Liver (tissue), 9 donors: ENCODE data around the gene SUGCT. TPM values are rescaled to one million over a fixed set of nuclear protein-coding genes. Genes with fewer than 3 reads are reported as not detected.

Experiments used
- DNase-seq: peaks from one replicate; pipeline ENCODE4 v3.0.0-alpha.2; 2017; ENCODE audit warnings: low spot score
- H3K27ac ChIP-seq, 2 donors: one replicate each; pipeline ENCODE4 v1.7.0; 2013; ENCODE audit warnings: inconsistent platforms in 2 of 2, low read length in 2 of 2, control low read depth in 1 of 2, low read depth in 1 of 2, mild to moderate bottlenecking in 1 of 2
- H3K27me3 ChIP-seq, 4 donors: one replicate each; pipeline versions ENCODE4 v1.6.1 to v1.7.0; 2013; ENCODE audit warnings: low read length in 3 of 4, inconsistent platforms in 1 of 4, mild to moderate bottlenecking in 1 of 4, moderate library complexity in 1 of 4; ENCODE audit not compliant: control insufficient read depth in 4 of 4, insufficient read depth in 4 of 4
- H3K36me3 ChIP-seq, 4 donors: one replicate each; pipeline versions ENCODE4 v1.6.1 to v1.7.0; 2013; ENCODE audit warnings: low read length in 3 of 4, mild to moderate bottlenecking in 3 of 4, low read depth in 1 of 4, moderate library complexity in 1 of 4; ENCODE audit not compliant: control insufficient read depth in 4 of 4, insufficient read depth in 3 of 4
- H3K4me1 ChIP-seq, 4 donors: one replicate each; pipeline versions ENCODE4 v1.6.1 to v1.7.0; 2013; ENCODE audit warnings: low read length in 3 of 4, mild to moderate bottlenecking in 3 of 4, moderate library complexity in 1 of 4; ENCODE audit not compliant: control insufficient read depth in 4 of 4, insufficient read depth in 4 of 4
- H3K4me3 ChIP-seq, 3 donors: one replicate each; pipeline versions ENCODE4 v1.6.1 to v1.7.0; 2013; ENCODE audit warnings: low read length in 3 of 3, control low read depth in 1 of 3, low read depth in 1 of 3, mild to moderate bottlenecking in 1 of 3
- H3K9ac ChIP-seq, 2 donors: one replicate each; pipeline ENCODE4 v1.7.0; 2013; ENCODE audit warnings: low read length in 2 of 2, mild to moderate bottlenecking in 2 of 2, moderate library complexity in 2 of 2, control low read depth in 1 of 2, low read depth in 1 of 2
- H3K9me3 ChIP-seq, 4 donors: one replicate each; pipeline versions ENCODE4 v1.6.1 to v1.7.0; 2013; ENCODE audit warnings: low read length in 3 of 4; ENCODE audit not compliant: control insufficient read depth in 4 of 4
- EGR1 ChIP-seq, 2 donors: IDR thresholded peaks; 2 replicates each; pipeline ENCODE4 v1.6.1; 2016 to 2018; ENCODE audit warnings: antibody characterized with exemption in 2 of 2, low read depth in 2 of 2
- FOXA1 ChIP-seq: IDR thresholded peaks from 2 replicates; pipeline ENCODE4 v1.6.1; 2016; ENCODE audit warnings: antibody characterized with exemption
- FOXA2 ChIP-seq: IDR thresholded peaks from 2 replicates; pipeline ENCODE4 v1.6.1; 2016; ENCODE audit warnings: antibody characterized with exemption
- GABPA ChIP-seq, 2 donors: IDR thresholded peaks in 1 of 2; conservative IDR thresholded peaks in 1 of 2; 2 replicates each; pipeline ENCODE4 v1.6.1; 2016; ENCODE audit warnings: antibody characterized with exemption in 2 of 2, mild to moderate bottlenecking in 1 of 2, moderate library complexity in 1 of 2
- HNF4A ChIP-seq, 2 donors: conservative IDR thresholded peaks; 2 replicates each; pipeline ENCODE4 v1.6.1; 2016; ENCODE audit warnings: antibody characterized with exemption in 2 of 2, mild to moderate bottlenecking in 2 of 2
- HNF4G ChIP-seq: IDR thresholded peaks from 2 replicates; pipeline ENCODE4 v1.6.1; 2016; ENCODE audit warnings: antibody characterized with exemption
- JUND ChIP-seq, 2 donors: IDR thresholded peaks; 2 replicates each; pipeline ENCODE4 v1.6.1; 2016; ENCODE audit warnings: antibody characterized with exemption in 2 of 2
- MAX ChIP-seq: IDR thresholded peaks from 2 replicates; pipeline ENCODE4 v1.6.1; 2016; ENCODE audit warnings: antibody characterized with exemption
- NR2F2 ChIP-seq: IDR thresholded peaks from 2 replicates; pipeline ENCODE4 v1.6.1; 2016; ENCODE audit warnings: antibody characterized with exemption
- RAD21 ChIP-seq, 2 donors: IDR thresholded peaks; 2 replicates each; pipeline ENCODE4 v1.6.1; 2016; ENCODE audit warnings: antibody characterized with exemption in 2 of 2, mild to moderate bottlenecking in 2 of 2
- RXRA ChIP-seq, 2 donors: IDR thresholded peaks; 2 replicates each; pipeline ENCODE4 v1.6.1; 2017 to 2018; ENCODE audit warnings: antibody characterized with exemption in 2 of 2, mild to moderate bottlenecking in 1 of 2
- SP1 ChIP-seq: IDR thresholded peaks from 2 replicates; pipeline ENCODE4 v1.6.1; 2018; ENCODE audit warnings: antibody characterized with exemption, mild to moderate bottlenecking
- TAF1 ChIP-seq: conservative IDR thresholded peaks from 2 replicates; pipeline ENCODE4 v1.6.1; 2016; ENCODE audit warnings: antibody characterized with exemption, mild to moderate bottlenecking
- YY1 ChIP-seq: IDR thresholded peaks from 2 replicates; pipeline ENCODE4 v1.6.1; 2016; ENCODE audit warnings: antibody characterized with exemption, mild to moderate bottlenecking
- WGBS: extraction: QIAGEN DNeasy Blood & Tissue Kit; methylation state at CpG from one replicate; pipeline ENCODE4 v1.1.7; 2013; 5-methylcytosine and 5-hydroxymethylcytosine counted together
- polyA plus RNA-seq, 2 donors: library from polyadenylated mRNA; stranded (reverse) in 1 of 2; unstranded in 1 of 2; fragments of 200-250 nt in 1 of 2; fragments of >200 nt in 1 of 2; fragmentation: Nextera tagmentation in 1 of 2; extraction: Ambion mirVana in 1 of 2; gene quantifications; one replicate each; pipeline versions ENCODE4 v1.2.1 to v1.2.3, GENCODE V29; 2013 to 2015
- total RNA-seq, 2 donors: library from RNA; depleted of rRNA; stranded (reverse); fragments of >200 nt; gene quantifications; one replicate each; pipeline ENCODE4 v1.2.3, GENCODE V29; 2014
- TF ChIP-seq, protein P1 (sequence below): IDR thresholded peaks from 2 replicates; pipeline ENCODE4 v1.6.1; 2016; ENCODE audit warnings: antibody characterized with exemption
- TF ChIP-seq, protein P2 (sequence below): fragments of 150-350 bp; IDR thresholded peaks from 2 replicates; pipeline ENCODE4 v1.5.1; 2017; ENCODE audit warnings: improper control_type of control experiment, low read depth, low read length; ENCODE audit not compliant: missing input control
- TF ChIP-seq, protein P3 (sequence below): IDR thresholded peaks from 2 replicates; pipeline ENCODE4 v1.6.1; 2016; ENCODE audit warnings: antibody characterized with exemption, mild to moderate bottlenecking
- TF ChIP-seq, protein P4 (sequence below): IDR thresholded peaks from 2 replicates; pipeline ENCODE4 v1.6.1; 2016; ENCODE audit warnings: antibody characterized with exemption
- donor health status: healthy.
- donor health status: healthy.
- donor health status: healthy.
- donor health status: healthy.
- donor health status: healthy.

The SUGCT gene
- total and polyA plus RNA-seq, 4 donors, result 6.2 to 11.9 (median 9.9) TPM

DNA sequence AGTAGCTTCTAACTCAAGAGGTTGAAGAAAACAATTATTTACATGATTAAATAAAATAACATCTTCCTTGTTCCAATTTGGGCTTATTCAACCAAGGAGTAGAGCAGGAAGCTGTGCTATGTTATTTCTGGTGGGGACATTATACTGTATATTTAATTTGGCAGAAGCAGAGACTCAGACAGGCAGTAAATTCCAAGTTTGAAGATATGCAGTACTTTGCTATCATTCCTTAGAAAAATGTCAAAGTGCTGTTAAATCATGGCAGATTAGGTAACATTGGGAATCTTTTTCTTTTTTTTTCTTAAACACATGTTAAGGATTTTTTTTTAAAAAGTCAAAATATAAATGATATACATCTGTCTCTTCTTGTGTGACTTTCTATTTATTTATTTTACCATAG is 190.1 kb downstream of the SUGCT start (continued):
- TF ChIP-seq, protein P1, sequence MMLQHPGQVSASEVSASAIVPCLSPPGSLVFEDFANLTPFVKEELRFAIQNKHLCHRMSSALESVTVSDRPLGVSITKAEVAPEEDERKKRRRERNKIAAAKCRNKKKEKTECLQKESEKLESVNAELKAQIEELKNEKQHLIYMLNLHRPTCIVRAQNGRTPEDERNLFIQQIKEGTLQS, result no peak
- TF ChIP-seq FOXA2 (no peak), JUND (IDR thresholded peaks at IDR 0.05) (no peak), FOXA1 (no peak)

DNA sequence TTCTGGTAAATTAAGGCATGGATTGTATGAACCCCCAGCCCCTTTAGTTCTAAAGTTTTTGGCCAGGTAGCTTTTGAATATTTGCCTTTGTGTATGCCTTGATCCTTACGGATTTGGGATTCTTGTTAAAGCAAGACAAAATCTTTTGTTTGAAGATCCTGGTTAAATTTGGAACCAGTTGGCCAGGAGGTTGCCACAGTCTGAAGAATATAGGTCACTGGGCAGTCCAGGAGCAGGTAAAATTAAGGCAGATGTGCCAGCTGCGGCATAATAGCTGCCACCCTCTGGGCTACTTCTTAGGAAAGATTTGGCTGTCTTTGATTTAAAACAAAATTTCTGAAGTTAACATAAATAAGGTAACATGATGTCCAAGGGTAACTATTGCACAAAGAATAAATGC is 192.3 kb downstream of the SUGCT start:
- 57% methylated on average over 2 of the region's 2 CpGs for WGBS
- no peak for TF ChIP-seq RXRA (IDR thresholded peaks at IDR 0.05)

DNA sequence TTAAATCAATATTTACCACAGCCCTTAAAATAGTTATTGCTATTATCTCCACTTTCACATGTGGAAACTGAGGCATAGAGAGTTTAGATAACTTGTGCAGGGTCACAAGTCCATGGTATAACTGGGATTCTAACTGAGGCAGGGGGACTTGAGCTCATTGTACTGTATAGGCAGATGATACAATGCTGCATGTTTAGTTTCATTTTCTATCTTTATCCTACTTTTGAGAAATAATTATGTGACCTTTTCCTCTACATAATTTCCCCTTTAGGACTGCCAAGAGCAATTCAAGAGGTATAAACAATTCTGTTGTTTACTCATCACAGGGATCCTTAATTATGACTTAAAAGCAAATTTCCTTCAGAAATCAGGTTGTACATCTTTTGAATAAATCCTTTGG is 193.1 kb downstream of the SUGCT start:
- peaks cover 0 to 5% (median 0%) of the 10 kb centered on the region in 4 donors for H3K4me1 ChIP-seq
- no peak overlapping the region for H3K27ac ChIP-seq
- no peaks in the 10 kb centered on the region for H3K9me3 ChIP-seq
- no peaks in the 10 kb centered on the region for H3K27me3 ChIP-seq
- DNase-seq, result no peak
- H3K36me3 ChIP-seq, result no peaks in the 10 kb centered on the region
- TF ChIP-seq TAF1, result no peak
- TF ChIP-seq HNF4G, result no peak
- TF ChIP-seq, protein P1, result no peak
- TF ChIP-seq EGR1 (IDR thresholded peaks at IDR 0.05; ENCODE audit: low read depth in 2 of 2), result no peak
- TF ChIP-seq YY1, result no peak
- no peak for TF ChIP-seq RXRA (IDR thresholded peaks at IDR 0.05)
- TF ChIP-seq FOXA1, result no peak
- TF ChIP-seq HNF4A (conservative IDR thresholded peaks at IDR 0.05), result no peak
- no peak for TF ChIP-seq NR2F2
- no peak for TF ChIP-seq MAX
- TF ChIP-seq, protein P2, sequence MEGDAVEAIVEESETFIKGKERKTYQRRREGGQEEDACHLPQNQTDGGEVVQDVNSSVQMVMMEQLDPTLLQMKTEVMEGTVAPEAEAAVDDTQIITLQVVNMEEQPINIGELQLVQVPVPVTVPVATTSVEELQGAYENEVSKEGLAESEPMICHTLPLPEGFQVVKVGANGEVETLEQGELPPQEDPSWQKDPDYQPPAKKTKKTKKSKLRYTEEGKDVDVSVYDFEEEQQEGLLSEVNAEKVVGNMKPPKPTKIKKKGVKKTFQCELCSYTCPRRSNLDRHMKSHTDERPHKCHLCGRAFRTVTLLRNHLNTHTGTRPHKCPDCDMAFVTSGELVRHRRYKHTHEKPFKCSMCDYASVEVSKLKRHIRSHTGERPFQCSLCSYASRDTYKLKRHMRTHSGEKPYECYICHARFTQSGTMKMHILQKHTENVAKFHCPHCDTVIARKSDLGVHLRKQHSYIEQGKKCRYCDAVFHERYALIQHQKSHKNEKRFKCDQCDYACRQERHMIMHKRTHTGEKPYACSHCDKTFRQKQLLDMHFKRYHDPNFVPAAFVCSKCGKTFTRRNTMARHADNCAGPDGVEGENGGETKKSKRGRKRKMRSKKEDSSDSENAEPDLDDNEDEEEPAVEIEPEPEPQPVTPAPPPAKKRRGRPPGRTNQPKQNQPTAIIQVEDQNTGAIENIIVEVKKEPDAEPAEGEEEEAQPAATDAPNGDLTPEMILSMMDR, result no peak
- no peak for TF ChIP-seq SP1
- no peak for TF ChIP-seq GABPA (IDR thresholded peaks at IDR 0.05 in 1 of 2, conservative IDR thresholded peaks at IDR 0.05 in 1 of 2)
- TF ChIP-seq JUND (IDR thresholded peaks at IDR 0.05), result no peak
- no peak for TF ChIP-seq RAD21 (IDR thresholded peaks at IDR 0.05)
- TF ChIP-seq FOXA2, result no peak
- TF ChIP-seq, protein P3, sequence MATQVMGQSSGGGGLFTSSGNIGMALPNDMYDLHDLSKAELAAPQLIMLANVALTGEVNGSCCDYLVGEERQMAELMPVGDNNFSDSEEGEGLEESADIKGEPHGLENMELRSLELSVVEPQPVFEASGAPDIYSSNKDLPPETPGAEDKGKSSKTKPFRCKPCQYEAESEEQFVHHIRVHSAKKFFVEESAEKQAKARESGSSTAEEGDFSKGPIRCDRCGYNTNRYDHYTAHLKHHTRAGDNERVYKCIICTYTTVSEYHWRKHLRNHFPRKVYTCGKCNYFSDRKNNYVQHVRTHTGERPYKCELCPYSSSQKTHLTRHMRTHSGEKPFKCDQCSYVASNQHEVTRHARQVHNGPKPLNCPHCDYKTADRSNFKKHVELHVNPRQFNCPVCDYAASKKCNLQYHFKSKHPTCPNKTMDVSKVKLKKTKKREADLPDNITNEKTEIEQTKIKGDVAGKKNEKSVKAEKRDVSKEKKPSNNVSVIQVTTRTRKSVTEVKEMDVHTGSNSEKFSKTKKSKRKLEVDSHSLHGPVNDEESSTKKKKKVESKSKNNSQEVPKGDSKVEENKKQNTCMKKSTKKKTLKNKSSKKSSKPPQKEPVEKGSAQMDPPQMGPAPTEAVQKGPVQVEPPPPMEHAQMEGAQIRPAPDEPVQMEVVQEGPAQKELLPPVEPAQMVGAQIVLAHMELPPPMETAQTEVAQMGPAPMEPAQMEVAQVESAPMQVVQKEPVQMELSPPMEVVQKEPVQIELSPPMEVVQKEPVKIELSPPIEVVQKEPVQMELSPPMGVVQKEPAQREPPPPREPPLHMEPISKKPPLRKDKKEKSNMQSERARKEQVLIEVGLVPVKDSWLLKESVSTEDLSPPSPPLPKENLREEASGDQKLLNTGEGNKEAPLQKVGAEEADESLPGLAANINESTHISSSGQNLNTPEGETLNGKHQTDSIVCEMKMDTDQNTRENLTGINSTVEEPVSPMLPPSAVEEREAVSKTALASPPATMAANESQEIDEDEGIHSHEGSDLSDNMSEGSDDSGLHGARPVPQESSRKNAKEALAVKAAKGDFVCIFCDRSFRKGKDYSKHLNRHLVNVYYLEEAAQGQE, result no peak
- TF ChIP-seq, protein P4, sequence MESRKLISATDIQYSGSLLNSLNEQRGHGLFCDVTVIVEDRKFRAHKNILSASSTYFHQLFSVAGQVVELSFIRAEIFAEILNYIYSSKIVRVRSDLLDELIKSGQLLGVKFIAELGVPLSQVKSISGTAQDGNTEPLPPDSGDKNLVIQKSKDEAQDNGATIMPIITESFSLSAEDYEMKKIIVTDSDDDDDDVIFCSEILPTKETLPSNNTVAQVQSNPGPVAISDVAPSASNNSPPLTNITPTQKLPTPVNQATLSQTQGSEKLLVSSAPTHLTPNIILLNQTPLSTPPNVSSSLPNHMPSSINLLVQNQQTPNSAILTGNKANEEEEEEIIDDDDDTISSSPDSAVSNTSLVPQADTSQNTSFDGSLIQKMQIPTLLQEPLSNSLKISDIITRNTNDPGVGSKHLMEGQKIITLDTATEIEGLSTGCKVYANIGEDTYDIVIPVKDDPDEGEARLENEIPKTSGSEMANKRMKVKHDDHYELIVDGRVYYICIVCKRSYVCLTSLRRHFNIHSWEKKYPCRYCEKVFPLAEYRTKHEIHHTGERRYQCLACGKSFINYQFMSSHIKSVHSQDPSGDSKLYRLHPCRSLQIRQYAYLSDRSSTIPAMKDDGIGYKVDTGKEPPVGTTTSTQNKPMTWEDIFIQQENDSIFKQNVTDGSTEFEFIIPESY, result no peak
- H3K9ac ChIP-seq, result no peak overlapping the region
- no peak overlapping the region for H3K4me3 ChIP-seq

More for the DNA sequence above, 192.3 kb downstream of the SUGCT start:
- Histone ChIP-seq H3K4me3 (no peak overlapping the region), H3K9me3 (no peaks in the 10 kb centered on the region), H3K9ac (no peak overlapping the region), H3K27ac (no peak overlapping the region), H3K27me3 (no peaks in the 10 kb centered on the region), H3K4me1 (peaks cover 0 to 5% (median 0%) of the 10 kb centered on the region in 4 donors), H3K36me3 (no peaks in the 10 kb centered on the region)
- no peak for DNase-seq
